K562 (cell line): ENCODE measurements around the gene CRACDL. TPM values are rescaled to one million over a fixed set of nuclear protein-coding genes. Genes with fewer than 3 reads are reported as not detected.

ENCODE experiments used
- ARID1B ChIP-seq: fragments of 450-650 bp; IDR thresholded peaks from 2 replicates; pipeline ENCODE4 v1.6.1; 2016; ENCODE audit warnings: antibody characterized with exemption, mild to moderate bottlenecking, inconsistent platforms
- ETV1 ChIP-seq: fragments of 450-650 bp; conservative IDR thresholded peaks from 2 replicates; pipeline ENCODE4 v1.6.1; 2016; ENCODE audit warnings: missing genetic modification characterization, control low read depth, low read depth, missing compliant biosample characterization
- polyA plus RNA-seq, 8 experiments: library from polyadenylated mRNA; depleted of rRNA in 4 of 8; stranded (reverse) in 5 of 8; unstranded in 3 of 8; fragments of >200 nt; fragmentation: Nextera tagmentation in 2 of 8; fragmentation: Illumina TruSeq in 1 of 8; extraction: Ambion mirVana in 2 of 8; extraction: Trizol in 1 of 8; gene quantifications; 2 replicates each; pipeline versions ENCODE4 v1.2.1 to v1.2.3, GENCODE V29; 2011 to 2014; ENCODE audit warnings: inconsistent platforms in 1 of 8, missing spikeins in 1 of 8
- total RNA-seq, 7 experiments: library from RNA; depleted of rRNA in 6 of 7; stranded (reverse); fragments of >200 nt in 6 of 7; fragmentation: Illumina TruSeq in 2 of 7; extraction: Trizol in 2 of 7; gene quantifications; 2 replicates each; pipeline versions ENCODE4 v1.2.1 to v1.2.3, GENCODE V29; 2011 to 2021; ENCODE audit warnings: low replicate concordance in 1 of 7
- TF ChIP-seq, protein P1 (sequence below), 2 experiments: fragments of 450-650 bp in 1 of 2; sonication (generic) in 1 of 2; formaldehyde crosslinking in 1 of 2; IDR thresholded peaks; 2 replicates each; pipeline versions ENCODE4 v1.7.1 to v1.9.0; 2016 to 2022; ENCODE audit warnings: inconsistent platforms in 1 of 2, mild to moderate bottlenecking in 1 of 2, missing genetic modification reagents in 1 of 2
- TF ChIP-seq, protein P2 (sequence below), 2 experiments: fragments of 450-650 bp in 1 of 2; IDR thresholded peaks; 2 replicates each; pipeline ENCODE4 v1.6.1; 2011 to 2017; ENCODE audit warnings: low read depth in 2 of 2, antibody characterized with exemption in 1 of 2, borderline replicate concordance in 1 of 2, low read length in 1 of 2, mild to moderate bottlenecking in 1 of 2, mixed read lengths in 1 of 2; ENCODE audit not compliant: control insufficient read depth in 1 of 2
- TF ChIP-seq, protein P3 (sequence below): fragments of 450-650 bp; IDR thresholded peaks from 2 replicates; pipeline ENCODE4 v1.6.1; 2016; ENCODE audit warnings: borderline replicate concordance

CRACDL gene
- total and polyA plus RNA-seq, 9 of the 15 experiments (the other 6 are each of a cell fraction or from before 2014, with no cell fraction given) = not detected

DNA sequence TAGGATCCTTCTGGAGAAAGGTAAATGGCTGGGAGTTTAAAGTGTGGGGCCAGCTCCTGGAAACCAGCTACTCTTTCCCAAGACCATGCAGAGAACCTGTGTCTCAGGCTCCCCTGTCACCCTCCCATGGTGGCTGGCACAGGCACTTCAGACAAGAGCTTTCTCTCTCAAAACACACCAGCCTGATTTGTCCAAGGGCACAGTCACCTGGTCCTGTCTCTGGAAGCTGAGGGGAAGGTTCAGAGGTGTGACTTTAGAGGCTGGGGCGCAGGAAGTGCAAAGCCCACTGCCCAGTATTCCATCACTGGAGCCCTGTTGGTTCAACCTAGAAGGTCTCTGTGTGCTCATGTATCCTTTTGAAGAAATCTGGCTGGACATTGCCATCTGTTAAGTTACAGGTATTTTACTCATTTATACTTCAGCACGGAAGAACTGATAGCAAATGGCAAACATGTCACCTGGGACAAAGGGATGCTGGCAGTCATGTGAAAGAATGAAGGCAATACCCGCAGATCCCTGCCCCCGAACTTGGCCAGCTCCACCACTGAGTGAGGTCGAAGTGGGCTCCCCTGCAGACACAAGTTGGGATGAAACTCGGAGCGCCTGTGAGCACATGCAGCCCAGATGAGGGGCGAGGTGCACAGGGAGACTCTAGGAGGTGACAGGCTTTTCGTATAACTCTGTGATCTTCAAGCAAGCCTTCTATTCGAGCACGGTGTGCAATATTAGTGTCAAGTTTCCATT lies 108.2 kb downstream of the CRACDL start (continued):
- TF ChIP-seq ARID1B (no peak), ETV1 (tag) (no peak)
- TF ChIP-seq, protein P1, sequence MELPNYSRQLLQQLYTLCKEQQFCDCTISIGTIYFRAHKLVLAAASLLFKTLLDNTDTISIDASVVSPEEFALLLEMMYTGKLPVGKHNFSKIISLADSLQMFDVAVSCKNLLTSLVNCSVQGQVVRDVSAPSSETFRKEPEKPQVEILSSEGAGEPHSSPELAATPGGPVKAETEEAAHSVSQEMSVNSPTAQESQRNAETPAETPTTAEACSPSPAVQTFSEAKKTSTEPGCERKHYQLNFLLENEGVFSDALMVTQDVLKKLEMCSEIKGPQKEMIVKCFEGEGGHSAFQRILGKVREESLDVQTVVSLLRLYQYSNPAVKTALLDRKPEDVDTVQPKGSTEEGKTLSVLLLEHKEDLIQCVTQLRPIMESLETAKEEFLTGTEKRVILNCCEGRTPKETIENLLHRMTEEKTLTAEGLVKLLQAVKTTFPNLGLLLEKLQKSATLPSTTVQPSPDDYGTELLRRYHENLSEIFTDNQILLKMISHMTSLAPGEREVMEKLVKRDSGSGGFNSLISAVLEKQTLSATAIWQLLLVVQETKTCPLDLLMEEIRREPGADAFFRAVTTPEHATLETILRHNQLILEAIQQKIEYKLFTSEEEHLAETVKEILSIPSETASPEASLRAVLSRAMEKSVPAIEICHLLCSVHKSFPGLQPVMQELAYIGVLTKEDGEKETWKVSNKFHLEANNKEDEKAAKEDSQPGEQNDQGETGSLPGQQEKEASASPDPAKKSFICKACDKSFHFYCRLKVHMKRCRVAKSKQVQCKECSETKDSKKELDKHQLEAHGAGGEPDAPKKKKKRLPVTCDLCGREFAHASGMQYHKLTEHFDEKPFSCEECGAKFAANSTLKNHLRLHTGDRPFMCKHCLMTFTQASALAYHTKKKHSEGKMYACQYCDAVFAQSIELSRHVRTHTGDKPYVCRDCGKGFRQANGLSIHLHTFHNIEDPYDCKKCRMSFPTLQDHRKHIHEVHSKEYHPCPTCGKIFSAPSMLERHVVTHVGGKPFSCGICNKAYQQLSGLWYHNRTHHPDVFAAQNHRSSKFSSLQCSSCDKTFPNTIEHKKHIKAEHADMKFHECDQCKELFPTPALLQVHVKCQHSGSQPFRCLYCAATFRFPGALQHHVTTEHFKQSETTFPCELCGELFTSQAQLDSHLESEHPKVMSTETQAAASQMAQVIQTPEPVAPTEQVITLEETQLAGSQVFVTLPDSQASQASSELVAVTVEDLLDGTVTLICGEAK (IDR thresholded peaks at IDR 0.05) = no peak
- TF ChIP-seq, protein P1 (CRISPR knock-in tag; IDR thresholded peaks at IDR 0.05) = no peak
- TF ChIP-seq, protein P2, sequence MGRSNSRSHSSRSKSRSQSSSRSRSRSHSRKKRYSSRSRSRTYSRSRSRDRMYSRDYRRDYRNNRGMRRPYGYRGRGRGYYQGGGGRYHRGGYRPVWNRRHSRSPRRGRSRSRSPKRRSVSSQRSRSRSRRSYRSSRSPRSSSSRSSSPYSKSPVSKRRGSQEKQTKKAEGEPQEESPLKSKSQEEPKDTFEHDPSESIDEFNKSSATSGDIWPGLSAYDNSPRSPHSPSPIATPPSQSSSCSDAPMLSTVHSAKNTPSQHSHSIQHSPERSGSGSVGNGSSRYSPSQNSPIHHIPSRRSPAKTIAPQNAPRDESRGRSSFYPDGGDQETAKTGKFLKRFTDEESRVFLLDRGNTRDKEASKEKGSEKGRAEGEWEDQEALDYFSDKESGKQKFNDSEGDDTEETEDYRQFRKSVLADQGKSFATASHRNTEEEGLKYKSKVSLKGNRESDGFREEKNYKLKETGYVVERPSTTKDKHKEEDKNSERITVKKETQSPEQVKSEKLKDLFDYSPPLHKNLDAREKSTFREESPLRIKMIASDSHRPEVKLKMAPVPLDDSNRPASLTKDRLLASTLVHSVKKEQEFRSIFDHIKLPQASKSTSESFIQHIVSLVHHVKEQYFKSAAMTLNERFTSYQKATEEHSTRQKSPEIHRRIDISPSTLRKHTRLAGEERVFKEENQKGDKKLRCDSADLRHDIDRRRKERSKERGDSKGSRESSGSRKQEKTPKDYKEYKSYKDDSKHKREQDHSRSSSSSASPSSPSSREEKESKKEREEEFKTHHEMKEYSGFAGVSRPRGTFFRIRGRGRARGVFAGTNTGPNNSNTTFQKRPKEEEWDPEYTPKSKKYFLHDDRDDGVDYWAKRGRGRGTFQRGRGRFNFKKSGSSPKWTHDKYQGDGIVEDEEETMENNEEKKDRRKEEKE (IDR thresholded peaks at IDR 0.05; ENCODE audit: borderline replicate concordance in 1 of 2, control insufficient read depth in 1 of 2, low read depth in 2 of 2, low read length in 1 of 2) = no peak
- TF ChIP-seq, protein P3, sequence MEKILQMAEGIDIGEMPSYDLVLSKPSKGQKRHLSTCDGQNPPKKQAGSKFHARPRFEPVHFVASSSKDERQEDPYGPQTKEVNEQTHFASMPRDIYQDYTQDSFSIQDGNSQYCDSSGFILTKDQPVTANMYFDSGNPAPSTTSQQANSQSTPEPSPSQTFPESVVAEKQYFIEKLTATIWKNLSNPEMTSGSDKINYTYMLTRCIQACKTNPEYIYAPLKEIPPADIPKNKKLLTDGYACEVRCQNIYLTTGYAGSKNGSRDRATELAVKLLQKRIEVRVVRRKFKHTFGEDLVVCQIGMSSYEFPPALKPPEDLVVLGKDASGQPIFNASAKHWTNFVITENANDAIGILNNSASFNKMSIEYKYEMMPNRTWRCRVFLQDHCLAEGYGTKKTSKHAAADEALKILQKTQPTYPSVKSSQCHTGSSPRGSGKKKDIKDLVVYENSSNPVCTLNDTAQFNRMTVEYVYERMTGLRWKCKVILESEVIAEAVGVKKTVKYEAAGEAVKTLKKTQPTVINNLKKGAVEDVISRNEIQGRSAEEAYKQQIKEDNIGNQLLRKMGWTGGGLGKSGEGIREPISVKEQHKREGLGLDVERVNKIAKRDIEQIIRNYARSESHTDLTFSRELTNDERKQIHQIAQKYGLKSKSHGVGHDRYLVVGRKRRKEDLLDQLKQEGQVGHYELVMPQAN = no peak
- TF ChIP-seq, all 486 proteins: peak for 0
